Stimulated activated CD8-positive, alpha-beta memory T cell treated with anti-CD3 and anti-CD28 coated beads, Interleukin-12 subunit alpha, Interleukin-12 subunit beta, amount 100 ng/mL, for 24 hours (primary cell): Measurements from ENCODE around the gene SLC9A9.

Experiments
- DNase-seq: peaks from one replicate; pipeline ENCODE4 v3.0.0-alpha.2; 2020; ENCODE audit errors: extremely low read depth

SLC9A9 gene

GRCh38 chr3:143245692-143246091 is 602.6 kb downstream of the SLC9A9 start:
- DNase-seq = no peak

- no peak for DNase-seq
These were observed 603.7 kb downstream of the SLC9A9 start for GRCh38 chr3:143244516-143245063.

- no peak for DNase-seq
These were observed 604.6 kb downstream of the SLC9A9 start for GRCh38 chr3:143243686-143244085.

- DNase-seq = no peak
These were observed 605.6 kb downstream of the SLC9A9 start for GRCh38 chr3:143242691-143243090.

- DNase-seq = no peak
These were observed 606.2 kb downstream of the SLC9A9 start for GRCh38 chr3:143242101-143242500.

- DNase-seq = no peak
These were observed 606.8 kb downstream of the SLC9A9 start for GRCh38 chr3:143241481-143241951.

GRCh38 chr3:143240886-143241285 is 607.4 kb downstream of the SLC9A9 start:
- no peak for DNase-seq

- DNase-seq = no peak
These were observed 609.2 kb downstream of the SLC9A9 start for GRCh38 chr3:143239031-143239430.

- no peak for DNase-seq
These were observed 611.1 kb downstream of the SLC9A9 start for GRCh38 chr3:143237077-143237627.

- no peak for DNase-seq
These were observed 611.9 kb downstream of the SLC9A9 start for GRCh38 chr3:143236226-143236964.

GRCh38 chr3:143235614-143236204 is 612.6 kb downstream of the SLC9A9 start:
- DNase-seq = no peak

GRCh38 chr3:143234526-143234925 is 613.7 kb downstream of the SLC9A9 start:
- DNase-seq = no peak

GRCh38 chr3:143232981-143233380 is 615.3 kb downstream of the SLC9A9 start:
- DNase-seq = no peak

GRCh38 chr3:143228405-143228804 is 619.9 kb downstream of the SLC9A9 start:
- no peak for DNase-seq

- no peak for DNase-seq
These were observed 621.5 kb downstream of the SLC9A9 start for GRCh38 chr3:143226678-143227291.

GRCh38 chr3:143224716-143225115 is 623.6 kb downstream of the SLC9A9 start:
- no peak for DNase-seq

- no peak for DNase-seq
These were observed 625.3 kb downstream of the SLC9A9 start for GRCh38 chr3:143222981-143223380.

- DNase-seq = no peak
These were observed 625.8 kb downstream of the SLC9A9 start for GRCh38 chr3:143222505-143222904.

GRCh38 chr3:143221446-143221845 is 626.8 kb downstream of the SLC9A9 start:
- no peak for DNase-seq

GRCh38 chr3:143220741-143221140 is 627.5 kb downstream of the SLC9A9 start:
- no peak for DNase-seq

- DNase-seq = no peak
These were observed 630.0 kb downstream of the SLC9A9 start for GRCh38 chr3:143218166-143218835.

- no peak for DNase-seq
These were observed 631.0 kb downstream of the SLC9A9 start for GRCh38 chr3:143217283-143217682.
